Endodermal cell (in vitro differentiated cells): ENCODE results near the gene PRKCA. TPM values are rescaled to one million over a fixed set of nuclear protein-coding genes. Genes with fewer than 3 reads are reported as not detected.

Experiments used
- DNase-seq: peaks from one replicate; pipeline ENCODE4 v3.0.0-alpha.2; 2017
- H3K27ac ChIP-seq: 2 replicates; pipeline ENCODE4 v1.5.1; 2013; ENCODE audit warnings: mild to moderate bottlenecking, low read depth, low read length, moderate library complexity
- H3K27me3 ChIP-seq: 2 replicates; pipeline ENCODE4 v1.6.1; 2013; ENCODE audit warnings: mild to moderate bottlenecking, low read length, moderate library complexity; ENCODE audit not compliant: insufficient read depth, control insufficient read depth, poor library complexity, severe bottlenecking
- H3K36me3 ChIP-seq: 2 replicates; pipeline ENCODE4 v1.7.0; 2013; ENCODE audit warnings: mild to moderate bottlenecking, low read length, moderate library complexity; ENCODE audit not compliant: control insufficient read depth, insufficient read depth
- H3K4me1 ChIP-seq: one replicate; pipeline ENCODE4 v1.7.0; 2013; ENCODE audit warnings: low read length; ENCODE audit not compliant: control insufficient read depth, insufficient read depth
- H3K4me3 ChIP-seq: 2 replicates; pipeline ENCODE4 v1.5.1; 2013; ENCODE audit warnings: mild to moderate bottlenecking, low read length, moderate library complexity
- H3K9ac ChIP-seq: 2 replicates; pipeline ENCODE4 v1.6.1; 2013; ENCODE audit warnings: mild to moderate bottlenecking, low read length, moderate library complexity; ENCODE audit not compliant: poor library complexity, severe bottlenecking; ENCODE audit errors: extremely low read depth
- H3K9me3 ChIP-seq: 2 replicates; pipeline ENCODE4 v1.6.1; 2013; ENCODE audit warnings: mild to moderate bottlenecking, low read length, moderate library complexity; ENCODE audit not compliant: control insufficient read depth
- H3K27ac Mint-ChIP-seq: 2 replicates; pipeline ENCODE4 v1.8.0; 2020; ENCODE audit warnings: mixed read lengths
- H3K27me3 Mint-ChIP-seq: 2 replicates; pipeline ENCODE4 v1.8.0; 2021; ENCODE audit warnings: mild to moderate bottlenecking, mixed read lengths; ENCODE audit not compliant: insufficient read depth
- H3K36me3 Mint-ChIP-seq: 2 replicates; pipeline ENCODE4 v1.8.0; 2020; ENCODE audit warnings: low read depth, mixed read lengths
- H3K4me1 Mint-ChIP-seq: 2 replicates; pipeline ENCODE4 v1.8.0; 2020; ENCODE audit warnings: mixed read lengths
- H3K4me3 Mint-ChIP-seq: 2 replicates; pipeline ENCODE4 v1.8.0; 2020; ENCODE audit warnings: mild to moderate bottlenecking, moderate library complexity, mixed read lengths
- H3K9me3 Mint-ChIP-seq: 2 replicates; pipeline ENCODE4 v1.8.0; 2020; ENCODE audit warnings: mild to moderate bottlenecking, mixed read lengths
- CTCF ChIP-seq: fragments of 200-600 bp; sonication (generic); conservative IDR thresholded peaks from 2 replicates; pipeline ENCODE4 v1.5.0; 2021; ENCODE audit warnings: antibody characterized with exemption, mild to moderate bottlenecking
- WGBS, 2 experiments: methylation state at CpG; one replicate each; pipeline versions ENCODE4 v1.1.5 to v1.1.7; 2013; ENCODE audit warnings: missing lambda C conversion rate in 2 of 2, mixed read lengths in 1 of 2; ENCODE audit not compliant: insufficient coverage in 1 of 2, insufficient read length in 1 of 2; 5-methylcytosine and 5-hydroxymethylcytosine counted together
- total RNA-seq, 2 donors: library from RNA; stranded (reverse); fragmentation: NEBNext Ultra II Directional in 1 of 2; extraction: Animal tissue kit (Norgen Biotek cat#: 25700) in 1 of 2; gene quantifications; 2 replicates in 1 of 2; 3 replicates in 1 of 2; pipeline ENCODE4 v1.2.1, GENCODE V29; 2021

Gene PRKCA
- total RNA-seq, 2 donors from 2014 or later = 8.7 to 14.6 TPM

GRCh38 chr17:66803474-66803951 is 501.1 kb downstream of the PRKCA start:
- H3K9me3 Mint-ChIP-seq = no peaks in the 10 kb centered on the region
- Histone ChIP-seq H3K4me1 (no peaks in the 10 kb centered on the region), H3K9me3 (no peaks in the 10 kb centered on the region), H3K27me3 (no peaks in the 10 kb centered on the region), H3K4me3 (no peak overlapping the region), H3K27ac (no peak overlapping the region), H3K9ac (no peak overlapping the region), H3K36me3 (no peaks in the 10 kb centered on the region)
- no peak for TF ChIP-seq CTCF
- DNase-seq = peak; percentile 79
- no peak overlapping the region for H3K4me3 Mint-ChIP-seq
- 65 to 75% methylated on average over 14 to 19 of the region's 19 CpGs for WGBS, 2 experiments
- peaks cover 17% of the 10 kb centered on the region for H3K4me1 Mint-ChIP-seq
- no peaks in the 10 kb centered on the region for H3K36me3 Mint-ChIP-seq
- H3K27me3 Mint-ChIP-seq = peaks cover 2% of the 10 kb centered on the region
- H3K27ac Mint-ChIP-seq = no peak overlapping the region

GRCh38 chr17:66805567-66805966 is 503.2 kb downstream of the PRKCA start:
- Histone ChIP-seq H3K4me3 (no peak overlapping the region), H3K27ac (no peak overlapping the region), H3K4me1 (no peaks in the 10 kb centered on the region), H3K27me3 (no peaks in the 10 kb centered on the region), H3K36me3 (no peaks in the 10 kb centered on the region), H3K9ac (no peak overlapping the region), H3K9me3 (no peaks in the 10 kb centered on the region)
- WGBS, 2 experiments = 93 to 96% methylated on average over 7 to 10 of the region's 10 CpGs
- no peak for DNase-seq
- Mint-ChIP-seq H3K4me3 (no peak overlapping the region), H3K4me1 (peaks cover 13% of the 10 kb centered on the region), H3K36me3 (no peaks in the 10 kb centered on the region), H3K27ac (no peak overlapping the region), H3K27me3 (peaks cover 2% of the 10 kb centered on the region), H3K9me3 (no peaks in the 10 kb centered on the region)
- TF ChIP-seq CTCF = no peak

GRCh38 chr17:66807182-66807581 is 504.8 kb downstream of the PRKCA start:
- Mint-ChIP-seq H3K4me1 (peaks cover 13% of the 10 kb centered on the region), H3K9me3 (no peaks in the 10 kb centered on the region), H3K27me3 (peaks cover 2% of the 10 kb centered on the region), H3K36me3 (no peaks in the 10 kb centered on the region), H3K4me3 (no peak overlapping the region), H3K27ac (no peak overlapping the region)
- Histone ChIP-seq H3K27me3 (no peaks in the 10 kb centered on the region), H3K4me1 (no peaks in the 10 kb centered on the region), H3K9ac (no peak overlapping the region), H3K9me3 (no peaks in the 10 kb centered on the region), H3K27ac (no peak overlapping the region), H3K36me3 (no peaks in the 10 kb centered on the region), H3K4me3 (no peak overlapping the region)
- WGBS, 2 experiments = 91 to 94% methylated on average over 10 of the region's 10 CpGs
- DNase-seq = no peak
- TF ChIP-seq CTCF = no peak
